Mucosa of stomach (tissue), 1 donor: ENCODE data around the gene MPRIP.

Experiments
- H3K27me3 ChIP-seq: one replicate; pipeline ENCODE4 v1.7.0; 2013; ENCODE audit warnings: mild to moderate bottlenecking, low read length; ENCODE audit not compliant: control insufficient read depth, insufficient read depth
- H3K36me3 ChIP-seq: one replicate; pipeline ENCODE4 v1.7.0; 2013; ENCODE audit warnings: low read length; ENCODE audit not compliant: control insufficient read depth, insufficient read depth
- H3K4me1 ChIP-seq: one replicate; pipeline ENCODE4 v1.7.0; 2013; ENCODE audit warnings: mild to moderate bottlenecking, low read length; ENCODE audit not compliant: control insufficient read depth, insufficient read depth
- H3K4me3 ChIP-seq: one replicate; pipeline ENCODE4 v1.7.0; 2013; ENCODE audit warnings: low read length
- H3K9ac ChIP-seq: one replicate; pipeline ENCODE4 v1.7.0; 2013; ENCODE audit warnings: mild to moderate bottlenecking, low read length, moderate library complexity
- H3K9me3 ChIP-seq: one replicate; pipeline ENCODE4 v1.7.0; 2013; ENCODE audit warnings: mild to moderate bottlenecking, low read length, moderate library complexity; ENCODE audit not compliant: control insufficient read depth
- donor health status: Pancreatic carcinoma.

MPRIP gene

DNA sequence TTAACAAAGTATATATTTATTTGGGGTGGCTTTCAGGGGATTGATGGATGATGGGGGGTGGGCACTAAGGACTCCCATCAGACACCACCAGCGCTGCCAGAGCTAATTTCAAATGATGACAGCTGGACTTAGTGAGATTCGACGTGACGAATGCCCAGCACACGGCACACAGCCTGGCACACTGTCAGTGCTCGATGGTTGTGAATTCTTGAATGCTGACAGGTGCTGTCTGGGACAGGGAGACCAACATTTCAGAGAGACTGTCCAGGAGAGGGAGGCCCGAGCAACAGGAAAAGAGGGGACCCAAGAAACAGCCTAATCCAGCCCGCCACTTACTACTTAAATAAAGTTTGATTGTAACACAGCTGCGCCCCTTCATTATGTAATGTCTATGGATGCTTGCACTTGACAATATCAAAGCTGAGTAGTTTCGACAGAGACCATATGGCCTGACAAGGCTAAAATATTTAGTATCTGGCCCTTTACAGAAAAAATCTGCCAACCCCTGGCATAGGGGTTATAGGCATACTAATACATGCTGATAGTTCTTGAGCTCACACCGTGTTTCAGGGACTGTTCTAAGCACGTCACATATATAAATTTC lies 6.2 kb upstream of the MPRIP start:
- Histone ChIP-seq H3K9me3 (no peaks in the 10 kb centered on the region), H3K4me3 (no peak overlapping the region), H3K27me3 (no peaks in the 10 kb centered on the region), H3K36me3 (no peaks in the 10 kb centered on the region), H3K4me1 (peaks cover 16% of the 10 kb centered on the region), H3K9ac (no peak overlapping the region)

DNA sequence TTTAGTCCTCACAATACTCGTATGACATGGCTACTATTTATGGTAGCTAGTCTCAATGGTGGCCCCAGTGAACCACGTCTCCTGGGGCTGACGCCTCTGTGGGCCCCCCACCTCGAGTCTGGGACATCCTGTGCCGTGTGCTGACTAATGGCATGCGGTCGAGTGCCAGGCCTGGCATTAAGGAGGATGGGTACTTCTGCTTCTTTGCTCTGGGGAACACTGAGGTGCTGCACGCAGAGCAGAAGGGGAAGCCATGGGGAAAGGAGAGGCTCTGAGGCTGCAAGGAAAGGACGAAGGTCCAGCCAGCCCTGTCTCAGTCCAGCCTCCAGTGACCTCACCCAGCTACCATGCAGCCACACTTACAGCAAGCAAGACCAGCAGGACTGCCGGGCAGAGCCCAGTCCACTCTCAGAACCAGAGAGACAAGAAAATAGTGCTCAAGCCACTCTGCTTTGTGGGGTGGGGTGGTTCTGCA lies 5.7 kb upstream of the MPRIP start:
- Histone ChIP-seq H3K4me3 (no peak overlapping the region), H3K27me3 (no peaks in the 10 kb centered on the region), H3K36me3 (no peaks in the 10 kb centered on the region), H3K4me1 (peaks cover 19% of the 10 kb centered on the region), H3K9me3 (no peaks in the 10 kb centered on the region), H3K9ac (no peak overlapping the region)

DNA sequence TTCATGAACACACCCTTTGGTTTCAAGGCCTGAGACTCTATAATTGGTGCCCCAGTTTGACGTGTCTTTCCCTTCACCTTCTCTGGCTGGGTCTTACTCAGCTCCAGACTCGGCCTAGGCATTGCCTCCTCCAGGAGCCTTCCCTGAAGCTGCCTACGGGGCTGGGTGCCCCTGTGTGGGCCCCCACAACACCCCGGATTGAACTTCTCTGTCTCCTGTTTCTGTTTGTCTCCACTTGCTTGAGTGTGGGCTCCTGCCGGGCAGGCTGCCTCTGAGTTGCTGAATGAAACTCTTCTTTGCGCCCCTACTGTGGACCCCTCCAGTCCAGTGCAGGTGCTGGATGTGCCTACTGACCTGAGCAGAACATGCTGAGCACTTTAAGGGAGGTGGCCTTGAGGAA lies 2.3 kb upstream of the MPRIP start:
- Histone ChIP-seq H3K4me1 (peaks cover 23% of the 10 kb centered on the region), H3K9ac (no peak overlapping the region), H3K4me3 (no peak overlapping the region), H3K27me3 (no peaks in the 10 kb centered on the region), H3K9me3 (no peaks in the 10 kb centered on the region), H3K36me3 (no peaks in the 10 kb centered on the region)

DNA sequence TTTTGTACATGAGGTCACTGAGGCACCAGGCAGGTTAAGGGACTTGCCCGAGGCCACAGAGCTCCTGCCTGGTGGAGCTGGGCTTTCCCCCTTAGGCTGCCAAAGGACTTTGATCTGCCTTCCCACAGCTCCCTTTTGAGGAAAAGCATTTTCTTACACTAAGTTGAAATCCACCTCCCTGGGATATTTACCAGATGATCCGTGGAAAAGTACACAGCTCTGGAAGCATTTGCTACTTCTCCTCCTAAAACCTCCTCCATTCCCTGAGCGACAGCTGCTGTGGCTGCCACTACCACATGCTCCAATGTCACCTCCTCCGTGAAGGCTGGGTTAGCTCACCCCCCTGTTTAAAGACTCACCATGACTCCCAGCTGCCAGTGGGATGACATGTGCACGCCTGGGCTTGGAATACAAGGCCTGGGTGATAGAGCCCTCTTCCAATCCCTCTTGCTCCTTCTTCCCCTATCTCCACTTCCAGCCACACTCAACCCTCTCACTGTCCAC lies 1.2 kb upstream of the MPRIP start:
- Histone ChIP-seq H3K27me3 (no peaks in the 10 kb centered on the region), H3K36me3 (no peaks in the 10 kb centered on the region), H3K9ac (peak overlapping the region; percentile 57), H3K9me3 (no peaks in the 10 kb centered on the region), H3K4me1 (peaks cover 32% of the 10 kb centered on the region), H3K4me3 (no peak overlapping the region)

DNA sequence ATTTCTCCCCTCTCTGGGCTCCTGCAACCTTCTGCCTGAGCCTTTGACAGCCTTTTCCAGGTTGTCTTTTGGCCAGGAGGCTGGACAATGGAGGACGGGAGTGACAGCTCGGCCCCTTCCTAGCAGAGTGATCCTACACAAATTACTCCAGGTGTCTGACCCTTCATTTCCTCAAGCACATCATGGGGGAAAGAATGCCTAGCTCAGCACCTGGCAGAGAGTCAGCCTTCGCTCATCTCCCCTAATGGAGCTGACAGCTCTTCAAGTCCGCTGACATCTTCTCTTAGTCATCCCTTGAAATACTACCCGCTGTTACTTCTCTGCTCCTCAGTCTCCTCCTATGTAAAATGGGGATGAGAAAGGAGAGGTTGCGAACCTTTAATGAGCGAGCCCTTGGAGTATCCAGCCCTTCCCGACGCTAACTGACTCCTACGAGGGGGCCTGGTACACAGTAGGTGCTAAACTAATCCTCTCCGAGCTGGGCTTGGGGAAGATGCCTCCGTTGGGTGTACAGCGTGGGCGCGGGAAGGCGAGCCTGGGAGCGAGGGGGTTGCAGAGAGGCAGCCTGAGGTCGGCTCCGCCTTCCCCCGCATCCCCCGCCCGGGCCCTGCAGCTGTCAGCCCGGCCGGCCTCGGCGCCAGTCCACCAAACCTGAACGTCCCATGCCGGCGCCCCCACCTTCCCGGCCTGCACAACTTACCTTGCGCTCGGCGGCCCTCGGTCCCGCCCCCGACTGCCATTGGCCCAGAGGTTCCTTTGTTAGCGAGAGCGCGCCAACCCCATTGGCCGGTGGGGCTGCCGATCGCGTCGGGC lies 480 bp upstream of the MPRIP start:
- H3K4me1 ChIP-seq, result peaks cover 32% of the 10 kb centered on the region
- H3K9me3 ChIP-seq, result no peaks in the 10 kb centered on the region
- H3K36me3 ChIP-seq, result no peaks in the 10 kb centered on the region
- peak overlapping the region; percentile 72 for H3K4me3 ChIP-seq
- H3K9ac ChIP-seq, result peak overlapping the region; percentile 57
- H3K27me3 ChIP-seq, result no peaks in the 10 kb centered on the region

DNA sequence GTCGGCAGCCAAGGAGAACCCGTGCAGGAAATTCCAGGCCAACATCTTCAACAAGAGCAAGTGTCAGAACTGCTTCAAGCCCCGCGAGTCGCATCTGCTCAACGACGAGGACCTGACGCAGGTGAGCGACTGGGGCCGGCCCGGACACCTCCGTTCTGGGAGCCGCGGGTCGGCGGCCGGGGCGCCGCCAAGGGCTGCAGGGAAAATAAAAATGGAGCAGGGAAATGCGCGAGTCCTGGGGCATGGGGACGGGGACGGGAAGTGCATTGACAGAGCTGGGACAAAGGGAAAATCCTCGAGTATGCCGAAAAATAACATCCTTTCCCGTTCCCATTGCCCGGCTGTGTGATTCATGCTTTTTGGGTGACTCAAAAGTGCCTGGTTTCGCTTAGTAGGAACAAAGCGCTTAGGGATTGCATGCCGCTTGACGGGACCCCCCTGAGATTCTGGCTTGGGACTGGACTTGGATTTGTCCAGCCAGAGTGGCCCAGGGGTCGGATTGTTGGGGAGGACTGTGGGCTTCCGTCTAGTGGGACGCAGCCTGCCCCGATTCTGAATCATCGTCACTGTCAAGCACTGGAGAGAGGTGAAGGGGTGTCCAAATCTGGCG lies 699 bp downstream of the MPRIP start:
- Histone ChIP-seq H3K4me1 (peaks cover 41% of the 10 kb centered on the region), H3K9ac (peak overlapping the region; percentile 91), H3K9me3 (no peaks in the 10 kb centered on the region), H3K27me3 (no peaks in the 10 kb centered on the region), H3K4me3 (peak overlapping the region; percentile 76), H3K36me3 (no peaks in the 10 kb centered on the region)

DNA sequence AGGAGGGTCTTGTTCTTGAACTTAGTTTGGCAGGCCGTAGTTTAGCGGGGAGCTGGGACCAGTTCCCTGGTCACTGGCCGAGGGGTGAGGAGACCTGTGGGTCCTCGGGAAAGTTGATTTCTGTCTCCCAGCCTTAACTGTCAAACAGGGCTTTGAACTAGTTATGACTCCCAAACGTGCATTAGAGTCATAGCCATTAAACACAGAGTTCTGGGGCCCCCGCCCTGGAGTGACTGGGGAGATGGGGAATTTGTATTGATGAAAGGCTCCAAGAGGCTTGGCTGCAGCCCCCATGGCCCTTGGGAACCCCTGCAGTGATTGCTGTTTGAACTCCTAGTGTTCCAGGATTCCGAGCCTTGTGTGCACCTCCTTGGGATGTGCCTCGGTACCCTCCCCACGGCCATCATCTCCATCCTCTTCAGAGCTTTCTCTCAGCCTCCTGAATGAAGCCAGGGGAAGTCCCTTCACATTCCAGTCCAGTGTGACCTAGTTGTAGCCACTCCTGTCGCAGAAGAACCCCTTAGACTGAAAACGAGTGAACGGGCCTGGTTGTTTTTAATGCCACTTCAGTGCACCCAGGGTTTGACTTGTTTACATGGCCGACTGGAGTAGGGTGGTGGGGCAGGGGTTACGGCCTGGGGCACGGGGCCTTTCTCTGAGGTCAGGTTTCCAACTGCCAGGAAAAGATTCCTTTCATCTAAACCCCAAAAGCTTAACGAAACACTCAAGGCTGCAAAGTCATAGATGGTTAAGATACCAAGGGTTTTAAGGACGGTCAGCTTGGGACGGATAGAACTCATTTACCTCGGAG lies 1.4 kb downstream of the MPRIP start:
- H3K4me3 ChIP-seq, result peak overlapping the region; percentile 76
- peak overlapping the region; percentile 91 for H3K9ac ChIP-seq
- no peaks in the 10 kb centered on the region for H3K9me3 ChIP-seq
- peaks cover 45% of the 10 kb centered on the region for H3K4me1 ChIP-seq
- no peaks in the 10 kb centered on the region for H3K27me3 ChIP-seq
- H3K36me3 ChIP-seq, result no peaks in the 10 kb centered on the region

DNA sequence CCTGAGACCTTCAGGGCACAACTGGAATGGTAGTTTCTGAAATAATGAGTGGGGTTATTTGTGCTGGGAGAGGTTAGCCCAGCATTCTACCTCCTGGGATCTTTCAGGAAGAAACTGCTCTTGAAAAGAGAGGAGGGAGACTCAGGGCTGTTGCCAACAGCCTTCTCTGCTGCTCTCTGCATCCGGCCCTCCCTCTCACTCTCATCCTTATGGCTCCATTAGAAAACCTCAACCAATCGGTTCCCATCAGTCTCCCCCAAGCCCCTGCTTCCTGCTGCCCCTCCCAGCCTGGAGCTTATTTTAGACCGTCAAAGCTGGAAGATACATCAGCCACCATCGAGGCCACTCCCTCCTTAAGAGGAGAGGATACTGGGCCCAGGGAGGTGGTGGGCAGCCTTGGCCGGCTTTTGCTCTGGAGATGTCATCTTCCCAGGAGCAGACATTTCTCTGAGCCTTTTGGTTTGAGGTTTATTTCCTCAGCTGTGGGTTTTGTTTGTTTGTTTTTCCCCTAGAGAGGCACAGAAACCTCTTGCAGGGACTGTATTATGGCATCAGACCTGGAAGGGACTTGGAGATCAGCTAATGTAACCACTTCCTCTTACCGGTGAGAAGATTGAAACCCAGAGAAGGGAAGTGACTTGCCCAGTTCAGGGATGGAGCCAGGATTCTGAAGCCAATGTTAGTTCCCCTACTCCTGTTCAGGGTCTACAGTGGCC lies 2.7 kb downstream of the MPRIP start:
- no peaks in the 10 kb centered on the region for H3K36me3 ChIP-seq
- no peaks in the 10 kb centered on the region for H3K27me3 ChIP-seq
- H3K9me3 ChIP-seq, result no peaks in the 10 kb centered on the region
- peaks cover 45% of the 10 kb centered on the region for H3K4me1 ChIP-seq
- H3K4me3 ChIP-seq, result peak overlapping the region; percentile 47
- peak overlapping the region; percentile 91 for H3K9ac ChIP-seq

DNA sequence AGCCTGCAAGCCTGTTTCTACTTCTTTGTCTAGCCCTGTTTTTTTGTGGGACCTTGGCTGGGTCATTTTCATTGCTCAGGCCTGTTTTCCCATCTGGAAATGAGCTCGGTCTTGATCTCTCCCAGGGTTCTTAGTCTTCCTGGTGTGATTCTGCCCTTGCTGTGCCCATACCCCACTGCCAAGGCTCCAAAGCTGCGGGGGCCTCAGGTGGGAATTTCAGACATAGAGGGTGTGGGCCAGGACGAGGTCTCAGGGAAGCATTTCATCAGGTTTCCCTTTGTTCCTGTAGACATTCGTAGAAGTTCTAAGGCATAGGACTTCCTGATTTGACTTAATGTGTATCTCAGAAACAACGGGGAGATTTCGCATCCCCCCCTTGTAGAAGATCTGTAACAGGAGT lies 5.8 kb downstream of the MPRIP start:
- peaks cover 58% of the 10 kb centered on the region for H3K4me1 ChIP-seq
- no peaks in the 10 kb centered on the region for H3K9me3 ChIP-seq
- peak overlapping the region; percentile 9 for H3K9ac ChIP-seq
- H3K27me3 ChIP-seq, result no peaks in the 10 kb centered on the region
- no peak overlapping the region for H3K4me3 ChIP-seq
- no peaks in the 10 kb centered on the region for H3K36me3 ChIP-seq

DNA sequence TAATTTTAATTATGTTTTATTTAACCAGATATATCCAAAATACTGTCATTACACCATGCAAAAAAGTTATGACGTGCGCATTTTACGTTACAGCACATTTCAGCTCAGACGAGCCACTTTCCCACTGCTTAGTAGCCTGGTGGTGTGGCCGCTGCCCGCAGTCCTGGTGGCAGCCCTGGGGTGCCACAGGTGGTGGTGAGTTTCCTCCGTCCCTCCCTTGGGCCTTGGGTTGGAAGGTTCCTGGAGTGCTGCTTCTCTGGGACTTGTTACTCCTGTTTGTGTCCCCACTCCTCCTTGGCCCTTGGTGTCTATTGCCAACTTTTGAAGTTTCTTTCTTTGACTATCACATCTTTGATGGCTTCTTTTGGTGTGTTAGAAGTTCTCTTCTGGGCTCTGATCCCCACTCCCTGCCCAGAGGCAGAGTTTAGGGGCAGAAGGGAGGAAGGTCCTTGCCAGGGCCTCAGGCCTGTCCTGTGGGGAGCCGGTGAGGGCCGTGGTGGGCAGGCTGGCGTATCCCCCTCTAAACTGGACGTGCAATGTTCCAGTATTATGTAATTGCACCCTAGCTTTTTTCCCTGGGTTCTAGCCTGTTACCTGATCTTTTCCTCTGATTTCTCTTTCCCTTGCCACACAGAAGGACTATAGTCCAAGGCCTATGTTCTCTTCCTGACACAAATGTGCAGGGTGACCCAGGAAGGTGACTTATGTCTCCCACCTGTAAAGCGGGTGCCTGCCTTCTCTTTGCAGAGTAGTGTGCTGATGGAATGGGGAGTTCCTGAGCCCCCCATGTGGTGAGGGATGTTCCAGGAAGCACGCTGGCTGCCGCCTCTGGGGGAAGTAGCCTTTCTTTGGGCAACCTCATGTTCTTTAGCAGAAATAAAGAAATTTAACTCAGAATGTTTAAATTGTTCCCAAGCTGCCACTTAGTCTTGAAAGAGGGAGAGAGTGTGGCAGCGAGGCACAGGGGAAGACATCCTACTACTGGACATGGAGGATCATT lies 8.4 kb downstream of the MPRIP start:
- H3K9me3 ChIP-seq, result no peaks in the 10 kb centered on the region
- no peaks in the 10 kb centered on the region for H3K27me3 ChIP-seq
- peaks cover 55% of the 10 kb centered on the region for H3K4me1 ChIP-seq
- no peak overlapping the region for H3K9ac ChIP-seq
- H3K4me3 ChIP-seq, result no peak overlapping the region
- H3K36me3 ChIP-seq, result no peaks in the 10 kb centered on the region
